HG03457 (cell line): ENCODE data around the gene PSMG3.

Experiments
- ATAC-seq: cut with Tn5 transposase; IDR thresholded peaks from one replicate; pipeline ENCODE4 v1.9.1; 2021; ENCODE audit warnings: moderate number of reproducible peaks; ENCODE audit not compliant: unreplicated experiment

Gene PSMG3

DNA sequence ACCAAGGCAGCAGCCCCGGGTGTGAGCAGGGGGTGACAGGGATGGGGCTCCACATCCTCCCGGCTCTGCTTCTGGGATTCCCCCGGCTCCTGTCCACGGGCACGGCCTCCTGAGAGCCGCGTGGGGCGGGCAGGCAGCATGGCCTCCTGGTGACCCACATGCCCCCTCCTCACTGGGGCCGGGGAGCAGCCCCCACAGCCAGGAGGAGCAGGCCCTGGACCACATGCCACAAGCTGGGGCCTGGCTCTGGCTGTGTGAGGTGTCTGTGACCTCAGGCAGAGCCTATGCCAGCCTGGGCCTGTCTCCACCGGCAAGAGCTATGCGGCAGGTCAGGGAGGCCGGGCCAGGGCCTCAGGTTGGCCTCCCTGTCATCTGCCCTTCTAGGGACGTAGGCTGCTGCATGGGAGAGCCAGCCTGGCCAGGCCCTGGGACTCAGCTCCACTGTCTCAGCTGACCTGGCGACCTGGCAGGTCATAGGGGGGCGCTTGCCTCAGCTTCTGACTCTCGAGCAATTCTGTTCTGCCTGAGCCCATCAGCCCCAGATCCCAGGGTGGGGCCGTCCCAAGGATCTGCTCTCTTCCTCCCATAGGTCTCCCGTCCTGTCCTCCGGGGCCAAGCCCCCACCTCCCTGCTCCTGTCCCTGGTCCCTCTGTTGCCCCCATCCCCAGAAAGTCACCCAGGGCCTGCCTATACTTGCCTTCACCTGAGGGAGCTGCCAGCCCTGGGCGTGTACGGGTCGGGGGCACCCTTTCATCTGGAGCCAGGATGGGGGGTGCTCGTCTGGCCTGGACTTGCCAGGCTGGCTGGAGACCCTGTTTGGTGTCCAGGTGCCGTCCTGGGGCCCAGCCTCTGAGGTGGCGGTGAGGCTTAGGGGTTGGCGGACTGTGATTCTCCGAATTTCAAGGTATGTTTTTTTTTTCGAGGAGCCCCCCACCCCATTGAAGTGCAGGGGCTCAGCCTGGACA is 9.9 kb downstream of the PSMG3 start:
- no peak for ATAC-seq

DNA sequence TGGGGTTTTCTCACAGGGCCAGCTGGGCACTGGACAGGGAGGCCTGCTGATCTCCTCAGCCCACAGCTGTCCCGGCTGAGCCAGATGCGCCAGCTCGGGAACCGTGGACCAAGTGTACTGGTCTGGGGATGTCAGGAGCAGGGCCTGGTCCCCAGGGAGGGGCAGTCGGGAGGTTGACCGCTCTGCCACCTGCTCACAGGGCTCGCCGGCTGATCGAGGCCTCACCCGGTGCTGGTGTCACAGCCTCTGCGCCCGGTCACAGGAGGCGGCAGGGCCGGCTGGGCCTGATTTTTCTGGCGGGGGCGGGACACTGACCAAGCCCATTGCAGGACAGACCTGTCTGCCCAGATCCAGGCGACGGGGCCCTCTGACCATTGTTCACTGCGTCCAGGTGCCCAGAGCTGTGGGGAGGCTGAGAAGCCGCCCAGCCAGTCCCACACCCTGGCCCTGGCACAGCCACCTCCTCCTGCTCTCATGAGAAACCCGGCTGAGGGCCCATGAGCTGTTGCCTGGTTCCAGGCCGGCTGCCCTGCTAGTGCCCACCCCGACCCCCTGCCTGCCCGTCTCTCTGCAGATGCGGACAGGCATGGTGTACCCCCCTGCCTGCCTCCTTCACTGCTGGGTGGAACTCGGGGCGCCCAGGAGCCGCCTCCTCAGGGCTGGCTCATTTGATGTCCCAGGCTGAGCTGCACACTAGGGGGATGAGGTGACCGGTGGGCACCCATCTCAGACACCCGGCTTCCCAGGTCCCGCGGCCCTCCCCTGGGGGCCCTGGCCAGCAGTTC is 10.8 kb downstream of the PSMG3 start:
- ATAC-seq: no peak

DNA sequence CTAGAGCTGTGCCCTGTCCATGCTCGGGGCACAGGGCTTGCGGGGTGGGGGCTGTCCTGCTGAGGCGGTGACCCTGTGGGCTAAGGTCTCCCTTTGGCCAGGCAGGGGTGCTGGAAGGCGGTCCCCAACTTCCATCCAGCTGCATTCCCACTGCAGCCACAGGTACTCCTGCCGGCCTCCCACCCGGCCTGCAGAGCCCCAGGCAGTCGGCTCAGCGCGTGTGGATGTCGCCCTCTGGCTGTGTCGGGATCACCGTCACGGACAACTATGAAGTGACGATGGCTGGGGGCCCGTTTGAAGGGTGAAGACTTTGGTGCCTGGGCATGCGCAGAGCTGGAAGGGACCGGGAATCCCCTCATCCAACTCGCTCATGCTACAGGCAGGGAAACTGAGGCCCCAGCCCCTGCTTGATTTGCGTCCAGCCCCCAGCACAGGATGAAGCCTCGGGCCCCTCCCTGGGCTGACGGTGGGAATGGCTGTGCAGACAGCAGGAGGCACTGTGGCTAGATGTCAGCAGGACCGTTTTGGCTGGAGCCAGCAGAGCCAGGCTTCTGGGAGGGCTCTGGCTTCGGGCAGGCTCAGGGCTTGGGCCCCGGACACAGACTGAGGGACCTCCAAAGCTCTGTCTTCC is 11.5 kb downstream of the PSMG3 start:
- no peak for ATAC-seq

DNA sequence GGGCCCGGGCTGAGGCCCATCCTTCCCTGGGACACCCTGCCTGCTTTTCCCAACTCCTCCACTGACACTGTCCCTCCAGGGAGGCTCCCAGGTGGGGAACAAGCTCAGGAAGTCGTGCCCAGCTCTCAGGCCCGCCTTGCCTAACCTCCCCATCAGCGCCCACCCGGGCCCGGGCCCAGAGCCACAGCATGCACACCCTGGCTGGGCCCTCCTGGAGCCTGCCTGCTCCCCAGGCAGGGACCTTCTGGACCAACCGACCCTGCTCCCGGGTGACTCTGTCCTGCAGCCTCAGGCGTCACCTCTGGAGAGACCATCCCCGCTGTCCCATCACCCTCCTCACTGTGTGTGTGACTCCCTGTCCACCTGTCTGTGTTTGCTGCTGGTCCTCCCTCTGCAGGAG is 12.1 kb downstream of the PSMG3 start:
- no peak for ATAC-seq

DNA sequence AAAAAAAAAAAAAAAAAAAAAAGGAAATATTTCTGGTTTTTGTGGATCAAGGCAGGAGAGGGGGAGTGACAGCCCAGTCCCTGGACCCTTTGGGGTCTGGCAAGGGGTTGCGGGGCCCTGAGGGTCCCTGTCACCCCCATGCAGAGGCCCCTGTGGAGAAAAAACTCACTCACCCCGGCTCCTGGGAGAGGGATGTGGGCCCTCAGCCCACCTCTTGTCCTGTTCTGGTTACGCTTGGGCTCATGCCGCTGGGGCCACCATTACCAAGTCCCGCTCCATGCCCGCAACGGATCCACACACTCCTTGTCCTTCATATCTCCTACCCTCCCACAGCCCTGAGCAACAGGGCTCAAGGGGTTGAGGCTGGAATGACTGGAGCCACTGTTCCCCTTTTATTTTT is 12.8 kb downstream of the PSMG3 start:
- ATAC-seq: no peak

GRCh38 chr7:1555813-1556543 is 13.9 kb downstream of the PSMG3 start, which contains the start of gene TMEM184A:
Gene TMEM184A, minus strand, starts transcription at chr7:1556205. Its CDS starts 721 bp downstream, at chr7:1555484.
- no peak for ATAC-seq

DNA sequence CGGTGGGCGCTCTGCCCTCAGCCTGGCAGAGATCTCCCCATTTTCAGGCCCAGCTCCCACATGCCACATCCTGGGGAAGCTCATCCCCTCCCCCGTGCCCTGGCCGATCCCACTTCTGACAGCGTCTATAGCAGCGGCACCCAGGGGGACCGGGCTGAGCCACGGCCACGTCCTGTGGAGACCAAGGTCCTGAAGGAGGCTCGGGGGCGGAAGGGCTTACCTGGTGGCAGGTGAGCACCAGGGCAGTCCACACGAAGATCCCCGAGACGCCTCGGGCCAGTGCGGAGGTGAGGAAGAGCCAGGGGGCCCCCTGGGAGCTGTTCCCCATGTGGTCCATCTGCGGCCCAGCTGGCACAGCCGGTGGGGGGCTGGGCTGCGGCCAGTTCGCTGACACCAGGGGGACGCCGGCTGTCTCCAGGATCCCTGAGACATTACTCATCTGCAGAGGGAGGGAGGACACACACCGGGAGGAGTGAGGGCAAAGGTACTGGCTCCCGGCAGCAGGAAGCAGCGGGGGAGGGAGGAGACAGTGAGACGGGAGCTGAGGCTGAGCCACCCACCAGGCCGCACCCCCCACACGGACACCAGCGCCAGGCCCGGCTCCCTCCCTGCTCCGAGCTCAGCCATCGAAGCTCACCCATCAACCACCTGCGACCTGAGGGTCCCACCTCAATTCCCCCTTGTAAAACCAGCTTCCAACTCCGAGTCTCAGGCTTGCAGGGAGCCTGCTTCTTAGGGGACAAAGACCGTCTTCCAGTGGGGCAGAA is 14.6 kb downstream of the PSMG3 start:
- no peak for ATAC-seq

DNA sequence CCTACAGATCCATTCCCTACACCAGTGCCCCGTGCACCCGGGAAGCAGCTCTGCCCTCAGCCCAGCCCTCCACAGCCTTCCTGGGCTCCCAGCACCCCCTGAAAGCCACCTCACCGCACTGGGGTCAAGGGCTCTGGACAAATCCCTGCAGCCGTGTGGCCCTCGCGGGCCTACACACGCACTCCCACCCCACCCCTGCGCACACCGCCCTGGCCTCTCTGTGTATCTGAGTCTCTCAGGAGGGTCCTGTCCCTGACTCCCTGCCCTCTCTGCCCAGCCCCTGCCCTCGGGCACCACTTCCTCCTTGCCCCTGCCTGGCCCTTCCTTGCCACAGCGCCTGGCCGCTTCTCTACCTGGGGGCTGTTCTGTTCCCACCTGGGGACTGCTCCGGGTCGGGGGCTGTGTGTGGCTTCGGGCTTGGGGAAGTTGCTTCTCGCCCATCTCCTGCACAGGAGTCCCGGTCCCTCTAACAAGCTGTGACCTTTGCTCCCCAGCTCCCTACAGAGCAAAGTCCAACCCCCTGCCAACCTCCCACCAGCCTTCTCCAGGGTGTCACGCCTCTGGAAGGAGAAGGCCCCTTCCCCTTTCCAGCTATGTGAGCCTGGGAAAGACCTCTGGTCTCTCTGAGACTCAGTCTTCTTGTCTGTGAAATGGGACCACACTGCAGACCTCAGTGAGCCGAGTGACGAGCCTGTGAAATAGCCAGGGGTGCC is 15.3 kb downstream of the PSMG3 start:
- no peak for ATAC-seq

GRCh38 chr7:1553512-1554210 is 16.2 kb downstream of the PSMG3 start:
- ATAC-seq: no peak

GRCh38 chr7:1552200-1552599 is 17.6 kb downstream of the PSMG3 start:
- no peak for ATAC-seq

DNA sequence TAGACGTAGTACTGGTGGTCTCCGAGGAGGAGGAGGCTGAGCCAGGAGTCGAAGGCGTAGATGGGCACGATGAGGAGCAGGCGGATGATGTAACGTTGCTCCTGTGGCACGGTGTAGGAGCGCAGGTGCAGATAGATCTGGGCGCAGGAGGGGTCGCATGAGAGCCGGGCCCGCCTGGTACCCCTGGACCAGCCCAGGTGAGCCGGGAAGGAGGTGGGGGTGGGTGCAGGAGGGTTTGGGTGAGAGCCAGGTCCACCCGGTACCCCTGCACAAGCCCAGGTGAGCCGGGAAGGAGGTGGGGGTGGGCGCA is 19.0 kb downstream of the PSMG3 start:
- ATAC-seq: no peak

GRCh38 chr7:1550005-1550845 is 19.6 kb downstream of the PSMG3 start:
- no peak for ATAC-seq

- no peak for ATAC-seq
Observed at GRCh38 chr7:1549357-1550004, 20.4 kb downstream of the PSMG3 start.

GRCh38 chr7:1548944-1549343 is 20.9 kb downstream of the PSMG3 start:
- no peak for ATAC-seq

DNA sequence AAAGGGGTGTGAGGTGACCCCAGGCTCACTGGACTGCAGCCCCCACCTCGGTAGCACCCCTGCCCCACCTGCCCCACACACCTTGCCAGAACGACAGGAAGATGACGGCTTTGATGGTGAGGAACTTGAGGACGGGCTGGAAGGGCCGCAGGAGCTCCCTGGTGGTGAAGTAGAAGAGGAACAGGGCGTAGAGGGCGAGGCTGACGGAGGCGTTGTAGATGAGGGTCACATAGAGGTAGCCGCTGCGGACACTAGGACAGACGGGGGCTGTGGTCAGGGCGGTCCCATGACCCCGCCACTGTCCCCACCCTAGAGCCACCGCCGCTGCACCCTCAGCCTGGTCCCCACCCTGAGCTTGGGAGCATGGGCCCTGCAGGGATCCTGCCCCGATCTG is 21.4 kb downstream of the PSMG3 start:
- no peak for ATAC-seq

DNA sequence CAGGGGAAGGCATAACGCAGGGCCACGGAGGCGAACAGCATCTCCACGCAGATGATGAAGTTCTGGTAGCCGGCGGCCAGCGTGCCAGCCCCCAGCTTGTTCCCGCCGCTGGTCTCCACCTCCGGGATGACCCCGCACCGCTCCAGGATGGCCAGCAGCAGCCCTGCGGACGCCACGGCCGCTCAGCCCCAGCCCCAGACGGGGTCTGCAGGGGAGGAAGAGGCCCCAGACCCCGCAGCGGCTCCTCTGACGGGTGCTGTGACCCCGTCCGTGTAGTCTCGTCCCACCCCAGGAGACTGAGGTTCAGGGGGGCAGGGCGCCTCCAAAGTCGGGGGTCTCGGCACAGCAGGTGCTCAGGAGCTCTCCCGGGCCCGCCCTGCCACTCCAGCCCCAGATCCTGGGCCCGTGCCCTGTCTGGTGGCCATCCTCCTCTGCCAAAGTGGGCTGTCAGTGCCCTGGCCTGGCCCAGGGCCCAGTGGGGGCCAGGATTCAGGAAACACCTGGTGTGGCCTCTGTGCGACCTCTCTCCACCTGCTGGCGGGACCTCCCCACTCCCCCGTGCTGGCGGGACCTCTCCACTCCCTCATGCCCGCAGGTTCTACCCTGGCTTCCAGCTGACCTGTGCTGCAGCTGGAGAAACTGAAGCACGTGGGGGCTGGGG is 21.9 kb downstream of the PSMG3 start:
- ATAC-seq: no peak
